ENCODE results near the gene PTGES2.

PTGES2 gene

GRCh38 chr9:128127990-128128835 is 684 bp upstream of the PTGES2 start:
- ChIA-PET CTCF (interaction anchor here (1.4 kb wide), 1 partner anchor 11 kb away, joined by 6 read pairs; no protein-coding TSS in a partner anchor), POLR2A (interaction anchor here (0.6 to 1.3 kb wide), 3 partner anchors 31 to 213 kb away, joined by 3 read pairs; partner anchors contain the start of gene NAIF1)
- peak; percentile 95 for TF ChIP-seq L3MBTL2 (conservative IDR thresholded peaks at IDR 0.05)
- no peak for TF ChIP-seq NFRKB (IDR thresholded peaks at IDR 0.05)
- TF ChIP-seq FOXM1 (IDR thresholded peaks at IDR 0.05; ENCODE audit: borderline replicate concordance), result 0 out of 2 replicates have a peak, but pooled peaks have one; percentile 9
- peak; percentile 90 for DNase-seq (ENCODE audit: extremely low spot score)

- CTCF ChIA-PET, result interaction anchor here (1.0 to 1.7 kb wide), 9 partner anchors 7 to 129 kb away, joined by 3 to 11 read pairs (median 3); no protein-coding TSS in a partner anchor
- POLR2A ChIA-PET, result interaction anchor here (0.7 to 2.2 kb wide), 3 partner anchors 34 to 65 kb away, joined by 3 to 10 read pairs (median 3); partner anchors contain the start of gene NAIF1
- DNase-seq (ENCODE audit: extremely low spot score), result no peak
- TF ChIP-seq SP1 (IDR thresholded peaks at IDR 0.05) (no peak), ARNT (IDR thresholded peaks at IDR 0.05) (no peak), FOXK2 (IDR thresholded peaks at IDR 0.05) (no peak), ELF4 (IDR thresholded peaks at IDR 0.05) (no peak), HDGF (IDR thresholded peaks at IDR 0.05; ENCODE audit: borderline replicate concordance) (no peak)
Observed at GRCh38 chr9:128125580-128126354, 1.8 kb downstream of the PTGES2 start.

- peak; percentile 55 for DNase-seq (ENCODE audit: extremely low spot score)
- ChIA-PET POLR2A (interaction anchor here (1.1 to 2.2 kb wide), 2 partner anchors 34 to 58 kb away, joined by 3 to 10 read pairs; partner anchors contain the start of gene NAIF1), CTCF (interaction anchor here (0.6 to 1.7 kb wide), 15 partner anchors 7 to 185 kb away, joined by 3 to 11 read pairs (median 3); no protein-coding TSS in a partner anchor)
- TF ChIP-seq ARNT (IDR thresholded peaks at IDR 0.05) (no peak), SP1 (IDR thresholded peaks at IDR 0.05) (no peak), HDGF (IDR thresholded peaks at IDR 0.05; ENCODE audit: borderline replicate concordance) (no peak), CTBP1 (IDR thresholded peaks at IDR 0.05; ENCODE audit: borderline replicate concordance) (no peak), ELF4 (IDR thresholded peaks at IDR 0.05) (no peak), TARDBP (IDR thresholded peaks at IDR 0.05) (no peak), ZNF384 (IDR thresholded peaks at IDR 0.05) (no peak), LEF1 (IDR thresholded peaks at IDR 0.05; ENCODE audit: borderline replicate concordance) (no peak), FOXK2 (IDR thresholded peaks at IDR 0.05) (no peak), FOXA1 (IDR thresholded peaks at IDR 0.05) (no peak), FOXM1 (IDR thresholded peaks at IDR 0.05; ENCODE audit: borderline replicate concordance) (no peak), NFRKB (IDR thresholded peaks at IDR 0.05) (no peak), BHLHE40 (IDR thresholded peaks at IDR 0.05; ENCODE audit: borderline replicate concordance) (no peak), SUZ12 (IDR thresholded peaks at IDR 0.05) (no peak), L3MBTL2 (conservative IDR thresholded peaks at IDR 0.05) (no peak), PKNOX1 (IDR thresholded peaks at IDR 0.05) (no peak)
Observed at GRCh38 chr9:128124873-128125579, 2.5 kb downstream of the PTGES2 start.

GRCh38 chr9:128124451-128124850 is 3.1 kb downstream of the PTGES2 start:
- CTCF ChIA-PET, result interaction anchor here (0.6 to 1.5 kb wide), 12 partner anchors 8 to 185 kb away, joined by 3 to 9 read pairs (median 3); no protein-coding TSS in a partner anchor

GRCh38 chr9:128123451-128124080 is 4.0 kb downstream of the PTGES2 start:
- no peak for TF ChIP-seq HDGF (IDR thresholded peaks at IDR 0.05; ENCODE audit: borderline replicate concordance)
- TF ChIP-seq FOXK2 (IDR thresholded peaks at IDR 0.05), result no peak
- TF ChIP-seq SP1 (IDR thresholded peaks at IDR 0.05), result no peak
- no peak for TF ChIP-seq ARNT (IDR thresholded peaks at IDR 0.05)
- TF ChIP-seq LEF1 (IDR thresholded peaks at IDR 0.05; ENCODE audit: borderline replicate concordance), result no peak
- no peak for TF ChIP-seq NFRKB (IDR thresholded peaks at IDR 0.05)
- TF ChIP-seq ELF4 (IDR thresholded peaks at IDR 0.05), result no peak
- no peak for TF ChIP-seq FOXM1 (IDR thresholded peaks at IDR 0.05; ENCODE audit: borderline replicate concordance)
- no peak for TF ChIP-seq PKNOX1 (IDR thresholded peaks at IDR 0.05)
- no peak for TF ChIP-seq BHLHE40 (IDR thresholded peaks at IDR 0.05; ENCODE audit: borderline replicate concordance)
- TF ChIP-seq TARDBP (IDR thresholded peaks at IDR 0.05), result no peak
- TF ChIP-seq FOXA1 (IDR thresholded peaks at IDR 0.05), result no peak
- TF ChIP-seq L3MBTL2 (conservative IDR thresholded peaks at IDR 0.05), result no peak
- TF ChIP-seq SUZ12 (IDR thresholded peaks at IDR 0.05), result no peak
- no peak for TF ChIP-seq CTBP1 (IDR thresholded peaks at IDR 0.05; ENCODE audit: borderline replicate concordance)
- TF ChIP-seq ZNF384 (IDR thresholded peaks at IDR 0.05), result no peak
- ChIA-PET POLR2A (no interaction called here), CTCF (interaction anchor here (1.2 kb wide), 1 partner anchor 13 kb away, joined by 4 read pairs; no protein-coding TSS in a partner anchor)
- no peak for DNase-seq (ENCODE audit: extremely low spot score)

More at GRCh38 chr9:128124451-128124850, 3.1 kb downstream of the PTGES2 start:
- TF ChIP-seq TARDBP (IDR thresholded peaks at IDR 0.05) (no peak), HDGF (IDR thresholded peaks at IDR 0.05; ENCODE audit: borderline replicate concordance) (0 out of 2 replicates have a peak, but pooled peaks have one; percentile 7), FOXK2 (IDR thresholded peaks at IDR 0.05) (no peak)
- POLR2A ChIA-PET, result interaction anchor here (1.1 to 2.2 kb wide), 2 partner anchors 35 to 58 kb away, joined by 3 to 10 read pairs; partner anchors contain the start of gene NAIF1
- DNase-seq (ENCODE audit: extremely low spot score), result no peak

Data from HEK293T (cell line).